C1 segment of cervical spinal cord (tissue), 14 donors: Measurements from ENCODE around the gene OTX1.
"Not testable (repeated sequence)": the region's sequence is repeated elsewhere in the genome, so short reads cannot be mapped to it uniquely, and the experiment has no call there.

Experiments
- DNase-seq, 14 donors: peaks; one replicate each; lab custom pipeline; 2025; lab: John Stamatoyannopoulos, UW

OTX1 gene

DNA sequence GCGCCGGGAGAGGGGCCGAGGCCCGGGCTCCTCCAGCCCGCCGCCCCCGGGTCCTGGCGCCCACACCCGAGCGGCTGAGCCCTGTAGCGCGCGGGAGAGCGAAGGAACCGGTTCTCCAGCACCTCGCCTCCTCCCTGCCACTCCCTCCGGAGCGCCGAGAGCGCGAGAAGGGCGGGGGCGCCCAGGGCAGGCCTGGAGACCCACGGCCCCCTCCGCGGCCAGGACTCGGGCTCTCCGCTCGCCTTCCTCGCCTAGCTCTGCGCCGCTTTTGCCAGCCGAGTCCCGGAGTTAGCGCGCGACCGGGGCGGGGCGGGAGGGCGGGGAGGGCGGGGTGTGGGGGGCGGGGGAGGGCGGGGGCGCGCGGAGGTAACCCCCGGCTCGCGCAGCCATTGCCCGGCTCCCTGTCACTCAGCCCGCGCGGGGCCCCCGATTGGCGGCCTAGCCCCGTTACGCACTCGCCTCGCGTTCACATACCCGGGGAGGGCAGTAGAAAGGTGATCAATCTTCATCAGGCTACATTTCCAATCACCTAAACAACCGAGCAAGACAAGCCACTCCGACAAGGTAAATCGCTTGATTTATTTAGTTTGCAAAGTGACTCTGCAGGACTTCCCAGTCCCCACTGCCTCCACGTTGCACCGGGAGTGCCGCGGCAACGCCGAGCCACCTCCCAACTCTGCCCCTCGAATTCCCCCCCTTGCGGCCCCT is at the start of gene OTX1:
Gene OTX1, plus strand, starts transcription at position 497 of the 708 bp plus-strand sequence. CDS start 2,161 bp downstream, outside the sequence.
- DNase-seq = no peak

GRCh38 chr2:63001576-63001975 is 49.1 kb upstream of the OTX1 start:
- no peak for DNase-seq

DNA sequence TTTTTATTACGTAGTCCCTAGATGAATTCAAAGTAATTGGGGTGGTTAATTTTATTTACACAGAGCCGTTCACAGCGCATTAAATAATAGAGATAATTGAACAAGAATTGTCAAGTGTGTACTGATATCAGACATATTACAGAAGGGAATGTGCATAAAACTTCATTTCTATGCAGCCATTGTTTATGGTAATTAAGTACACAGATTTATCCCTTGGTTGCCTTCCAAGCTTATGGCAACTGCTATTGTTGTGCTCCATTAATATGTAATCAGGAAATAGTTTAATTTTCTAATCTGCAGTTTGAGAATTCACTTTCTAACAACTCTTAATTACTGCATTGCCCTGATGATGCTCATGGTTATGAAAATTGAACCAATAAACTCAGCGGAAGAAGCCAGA is 47.3 kb upstream of the OTX1 start:
- DNase-seq = no peak

DNA sequence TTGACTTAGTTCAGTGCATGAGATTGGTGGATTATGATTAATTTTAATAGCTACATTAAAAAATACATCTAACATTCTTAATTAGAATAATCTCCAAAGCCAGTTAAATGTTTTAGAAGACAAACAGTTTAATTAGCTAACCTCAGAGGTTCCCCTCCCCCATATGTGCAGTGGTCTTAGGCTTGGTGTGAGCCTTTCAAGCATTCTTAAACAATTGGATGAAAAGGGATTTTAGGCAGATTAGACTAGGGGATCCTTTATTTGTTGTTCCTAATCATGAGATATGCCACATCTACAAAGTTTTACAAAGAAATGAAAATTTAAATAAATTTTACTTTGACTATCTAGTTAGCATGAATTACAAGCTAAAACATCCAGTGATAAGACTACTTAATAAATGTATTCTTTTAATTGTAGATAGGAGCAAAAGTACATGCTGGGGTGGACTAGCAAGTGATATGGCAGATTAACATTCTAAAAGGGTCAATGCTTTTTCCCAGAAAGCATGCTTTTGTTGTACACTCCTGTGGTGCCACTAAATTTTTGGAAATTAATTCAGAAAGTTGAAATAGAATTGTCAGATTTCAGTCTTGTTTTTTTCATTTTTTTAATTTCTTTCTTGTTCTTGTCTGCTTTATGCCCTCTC is 42.7 kb upstream of the OTX1 start:
- DNase-seq = no peak

DNA sequence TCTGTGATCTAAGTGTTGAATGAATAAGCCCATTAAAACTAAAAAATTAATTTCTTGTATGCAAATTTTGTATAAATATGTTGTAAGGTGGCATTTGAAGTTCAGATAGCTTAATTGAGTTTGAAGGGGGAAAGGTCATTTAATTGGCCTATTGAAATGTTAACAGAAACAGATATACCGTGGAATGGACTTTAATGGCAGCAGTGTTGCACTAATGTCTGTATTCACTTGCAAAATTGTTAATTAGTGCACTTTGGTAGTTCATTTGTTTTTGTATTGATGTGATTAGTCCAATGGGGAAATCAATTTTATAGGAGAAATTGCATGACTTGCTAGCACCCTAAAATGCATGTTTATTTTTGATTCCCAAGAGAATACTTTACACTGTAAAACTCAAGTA is 41.8 kb upstream of the OTX1 start:
- no peak for DNase-seq

- no peak for DNase-seq
Observed at GRCh38 chr2:63009490-63009889, 41.1 kb upstream of the OTX1 start.

DNA sequence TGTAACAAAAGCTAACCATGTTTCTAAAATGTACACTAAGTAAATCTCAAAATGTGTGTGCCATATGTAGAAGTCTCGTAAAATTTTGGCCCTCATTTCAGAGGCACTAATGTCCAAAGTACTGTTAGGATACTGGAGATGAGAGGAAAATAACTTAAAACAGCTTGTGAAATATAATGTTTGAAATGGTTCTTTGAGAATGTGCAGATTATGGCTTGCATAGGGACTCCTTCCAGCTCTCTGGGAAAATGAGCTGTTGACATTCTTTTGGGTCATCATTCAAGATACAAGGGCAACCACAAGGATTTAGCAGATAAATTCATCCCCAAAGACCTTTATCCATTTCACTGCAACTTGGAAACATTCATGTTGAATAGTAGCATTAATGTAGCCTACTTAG is 38.1 kb upstream of the OTX1 start:
- no peak for DNase-seq

- DNase-seq = no peak
Observed at GRCh38 chr2:63013438-63013837, 37.2 kb upstream of the OTX1 start.

DNA sequence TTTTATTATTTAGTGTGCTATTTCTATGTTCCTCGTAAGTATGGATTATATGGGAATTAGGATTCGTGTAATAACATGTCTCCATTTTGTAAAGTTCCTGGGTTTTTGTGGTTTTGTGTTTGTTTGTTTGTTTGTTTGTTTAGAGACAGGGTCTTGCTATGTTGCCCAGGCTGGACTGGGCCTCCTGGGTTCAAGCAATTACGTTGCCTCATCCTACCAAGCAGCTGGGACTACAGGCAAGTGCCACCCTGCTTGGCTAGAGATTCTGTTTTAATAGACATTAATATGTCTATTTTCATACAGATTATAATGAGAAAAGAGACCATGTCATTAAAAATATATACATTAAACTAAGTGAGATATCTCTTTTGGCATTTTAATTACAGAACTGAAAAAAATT is 35.2 kb upstream of the OTX1 start:
- DNase-seq = no peak

DNA sequence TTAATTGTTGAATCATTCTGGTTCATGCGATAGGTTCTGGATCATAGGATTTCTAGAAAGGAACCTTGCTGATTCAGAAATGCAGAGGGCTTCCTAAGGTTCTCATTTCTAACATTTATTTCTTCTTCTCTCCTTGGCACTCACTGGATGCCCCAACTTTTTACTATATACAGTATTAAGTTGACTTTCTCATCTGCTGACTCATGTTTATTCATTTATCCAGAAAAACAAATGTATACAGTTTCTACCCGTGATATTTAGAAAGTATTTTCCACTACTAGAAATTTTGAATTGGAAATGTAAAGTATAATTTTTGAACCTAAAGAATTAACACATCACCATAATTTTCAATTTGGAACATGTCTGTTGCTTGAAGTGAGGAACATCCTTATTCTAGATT is 32.2 kb upstream of the OTX1 start:
- DNase-seq = no peak

GRCh38 chr2:63019686-63020085 is 30.9 kb upstream of the OTX1 start:
- not testable (repeated sequence) for DNase-seq

DNA sequence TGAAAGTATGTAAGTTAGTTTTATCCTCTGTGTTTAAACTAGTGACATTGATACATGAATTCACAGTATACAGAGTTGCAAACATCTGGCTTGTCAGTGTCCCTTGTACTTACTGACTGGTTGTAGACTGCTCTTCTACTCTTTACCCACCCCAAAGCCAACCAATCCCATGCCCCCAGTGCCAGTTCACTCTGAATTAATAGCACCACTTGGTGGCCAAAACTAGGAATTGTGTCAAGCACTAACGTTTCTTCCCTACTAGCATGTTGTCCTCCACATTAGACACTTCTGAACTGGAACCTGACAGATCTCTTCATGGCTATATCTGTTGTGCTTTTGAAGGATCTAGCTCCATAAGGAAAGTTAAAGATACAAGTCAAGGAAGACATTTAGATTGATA is 27.2 kb upstream of the OTX1 start:
- no peak for DNase-seq

DNA sequence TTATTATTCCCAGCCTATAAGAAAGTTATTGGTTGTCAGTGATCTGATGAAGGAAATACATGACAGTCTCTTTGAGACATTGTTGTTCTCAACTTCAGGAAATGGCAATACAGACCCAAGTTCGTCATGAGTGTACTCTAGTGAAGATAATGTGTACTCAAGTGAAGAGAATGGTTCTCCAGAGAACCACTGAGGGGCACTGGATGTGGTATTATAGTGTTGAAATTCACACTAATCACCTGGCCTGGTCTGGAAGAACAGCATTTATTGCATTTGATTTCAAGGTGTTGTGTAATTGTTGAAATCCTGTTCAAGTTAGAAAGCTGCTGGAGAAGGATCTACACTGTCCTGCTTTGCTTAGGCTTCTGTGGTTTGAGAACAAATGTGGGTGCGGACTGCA is 23.4 kb upstream of the OTX1 start:
- no peak for DNase-seq

DNA sequence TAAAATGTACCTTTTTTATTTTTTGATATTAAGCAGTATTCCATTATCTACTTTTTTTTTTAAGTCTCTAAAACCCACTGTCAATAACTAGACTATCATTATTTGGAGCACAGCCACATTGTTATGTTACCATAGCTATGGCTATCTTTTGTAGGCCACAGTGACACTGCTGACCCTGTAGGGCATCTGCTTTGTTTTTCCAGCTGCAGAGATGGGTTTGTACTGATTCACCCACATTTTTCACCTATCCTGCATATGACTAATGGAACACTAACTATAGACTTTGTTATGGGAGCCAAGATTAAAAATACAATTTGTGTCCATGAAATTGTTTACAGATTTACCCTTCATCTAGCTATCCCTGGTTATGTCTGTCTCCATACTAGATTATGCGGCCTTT is 21.6 kb upstream of the OTX1 start:
- DNase-seq = no peak

DNA sequence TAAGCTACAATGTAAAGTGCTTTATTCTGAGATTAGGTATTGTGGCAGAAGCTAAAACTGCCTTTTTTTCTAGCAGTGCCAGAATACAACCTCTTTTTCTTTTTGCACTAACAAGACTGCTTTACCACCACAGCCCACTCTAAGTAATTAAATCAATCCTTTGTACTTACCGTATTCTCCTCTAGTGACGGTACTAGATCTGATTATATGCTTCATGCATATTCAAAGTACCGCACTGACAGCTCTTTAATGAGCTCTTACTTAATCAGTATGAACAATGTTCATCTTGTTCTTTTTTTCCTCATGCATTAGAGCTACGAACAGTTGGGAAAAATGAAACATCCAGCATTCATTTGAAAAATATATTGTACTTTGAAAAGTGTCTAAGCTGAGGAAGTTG is 16.1 kb upstream of the OTX1 start:
- DNase-seq = no peak

DNA sequence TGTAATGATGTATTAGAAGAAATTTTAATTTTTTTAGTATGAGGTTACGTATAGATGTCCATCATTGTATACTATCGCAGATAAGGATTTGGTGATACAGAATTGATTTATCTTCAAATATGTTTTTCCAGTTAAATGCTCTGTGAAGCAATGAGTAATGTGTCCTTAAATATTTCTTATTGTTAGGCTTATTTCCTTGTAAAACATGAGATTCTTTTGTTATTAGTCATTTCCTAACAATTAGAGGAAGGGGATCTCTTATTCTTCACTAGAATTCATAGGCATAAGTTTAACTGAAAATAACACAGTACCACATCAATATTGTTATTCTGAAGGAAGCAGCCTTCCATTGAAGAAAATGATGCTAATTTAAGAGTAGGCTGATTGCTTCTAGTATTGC is 15.5 kb upstream of the OTX1 start:
- no peak for DNase-seq

- no peak for DNase-seq
Observed at GRCh38 chr2:63035660-63036059, 15.0 kb upstream of the OTX1 start.

GRCh38 chr2:63038034-63038433 is 12.6 kb upstream of the OTX1 start:
- no peak for DNase-seq

- DNase-seq = no peak
Observed at GRCh38 chr2:63040586-63040985, 10.0 kb upstream of the OTX1 start.

DNA sequence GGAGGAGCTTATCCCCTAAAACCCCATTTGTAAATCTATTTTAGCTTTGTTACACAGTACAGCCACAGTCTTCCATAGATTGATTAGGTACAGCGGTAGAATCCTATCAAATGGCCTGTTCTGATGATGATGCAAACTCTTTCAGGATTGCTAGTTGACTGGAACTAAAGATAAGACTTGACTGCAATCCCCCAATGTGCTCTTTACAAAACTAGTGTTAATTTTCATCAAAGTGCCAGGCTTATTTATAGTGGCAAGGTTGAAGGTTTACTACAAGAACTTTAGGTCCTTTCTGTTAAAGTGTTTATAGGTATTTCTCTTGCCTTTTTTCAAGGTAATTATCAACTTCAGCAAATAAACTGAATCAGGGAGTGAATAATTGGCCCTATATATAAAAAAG is 9.0 kb upstream of the OTX1 start:
- no peak for DNase-seq

DNA sequence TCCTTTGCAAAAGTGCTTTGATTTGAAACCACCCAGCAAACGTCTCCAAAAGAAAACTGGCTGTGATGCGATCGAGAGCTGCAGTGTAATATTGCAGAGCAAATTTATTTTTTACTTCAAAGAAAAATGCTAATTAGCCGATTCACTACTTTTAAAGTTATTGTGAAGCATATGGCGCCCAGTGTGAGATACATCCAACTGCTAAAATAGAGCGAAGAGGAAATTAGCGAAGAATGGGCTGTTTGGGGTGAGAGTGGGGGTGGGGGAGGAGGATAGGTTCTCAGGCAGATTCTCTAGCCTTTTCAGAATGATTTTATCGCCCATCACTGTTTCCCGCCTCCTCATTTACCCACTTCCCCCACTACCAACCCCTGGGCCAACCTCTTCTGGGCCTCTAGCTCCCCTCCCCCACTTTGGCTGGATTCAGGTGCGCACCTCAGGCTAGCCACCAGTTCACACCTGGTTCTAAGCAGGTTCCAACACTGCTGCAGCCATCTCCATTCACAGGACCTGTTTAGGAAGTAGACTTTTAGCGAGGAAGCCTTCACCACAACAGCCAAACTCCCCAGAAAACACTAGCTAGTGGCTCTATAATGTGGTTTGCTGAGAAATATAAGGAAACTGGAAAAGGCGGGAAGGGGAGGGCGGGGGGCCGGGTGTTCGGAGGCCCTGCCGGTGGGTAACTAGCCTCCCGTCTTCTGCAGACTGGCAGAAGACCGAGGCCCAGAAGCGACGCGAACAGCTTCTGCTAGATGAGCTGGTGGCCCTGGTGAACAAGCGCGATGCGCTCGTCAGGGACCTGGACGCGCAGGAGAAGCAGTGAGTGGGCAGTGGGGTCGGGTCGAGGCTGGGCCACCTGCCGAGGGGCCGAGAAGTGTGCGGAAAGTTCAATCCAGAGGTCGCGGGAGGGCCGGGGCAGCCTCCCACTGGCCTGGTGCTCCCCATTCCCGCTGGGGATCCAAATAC is 6.0 kb upstream of the OTX1 start:
- no peak for DNase-seq

DNA sequence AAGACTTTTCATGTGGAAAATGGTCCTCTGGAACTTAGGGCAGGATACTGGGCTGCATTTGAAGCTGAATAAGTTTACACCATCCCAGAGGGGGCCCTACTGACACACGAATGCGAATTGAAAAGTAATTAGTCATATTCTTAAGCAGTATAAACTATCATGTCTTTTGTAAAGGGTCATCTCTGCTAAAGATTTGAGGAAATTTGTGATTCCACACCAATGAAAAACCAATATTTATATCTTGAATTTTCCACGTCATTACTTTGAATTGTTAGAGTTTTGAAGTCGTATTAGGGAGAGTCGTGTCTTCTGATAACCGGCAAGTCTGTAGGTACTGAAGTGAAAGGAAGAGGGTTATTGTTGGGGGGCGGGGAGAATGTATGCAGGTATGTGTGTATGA is 4.1 kb upstream of the OTX1 start:
- no peak for DNase-seq

DNA sequence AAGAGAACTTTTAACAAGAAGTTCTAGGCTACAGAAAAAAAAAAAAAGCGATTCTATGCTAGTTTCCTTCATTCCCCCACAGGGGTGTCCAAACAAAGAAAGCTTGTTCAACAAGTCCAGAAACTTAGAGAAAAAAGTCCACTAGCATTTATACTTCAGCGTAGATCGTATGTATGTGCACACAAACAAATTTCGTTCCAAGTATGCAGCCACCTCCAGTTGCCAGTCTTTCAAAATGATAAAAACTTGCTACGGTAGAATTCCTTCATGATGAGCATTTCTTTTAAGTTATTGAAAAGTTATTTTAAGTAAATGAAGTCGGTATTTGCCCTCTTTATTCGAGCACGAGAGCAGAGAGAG is 3.7 kb upstream of the OTX1 start:
- no peak for DNase-seq
